Stimulated activated CD8-positive, alpha-beta memory T cell treated with anti-CD3 and anti-CD28 coated beads, Interleukin-12 subunit alpha, Interleukin-12 subunit beta, amount 100 ng/mL, for 24 hours (primary cell): ENCODE data around the gene FRS3.
A peak's percentile ranks its signal among the peaks of the same experiment; 100 is the strongest.

Experiments
- DNase-seq: peaks from one replicate; pipeline ENCODE4 v3.0.0-alpha.2; 2020; ENCODE audit errors: extremely low read depth

FRS3 gene

DNA sequence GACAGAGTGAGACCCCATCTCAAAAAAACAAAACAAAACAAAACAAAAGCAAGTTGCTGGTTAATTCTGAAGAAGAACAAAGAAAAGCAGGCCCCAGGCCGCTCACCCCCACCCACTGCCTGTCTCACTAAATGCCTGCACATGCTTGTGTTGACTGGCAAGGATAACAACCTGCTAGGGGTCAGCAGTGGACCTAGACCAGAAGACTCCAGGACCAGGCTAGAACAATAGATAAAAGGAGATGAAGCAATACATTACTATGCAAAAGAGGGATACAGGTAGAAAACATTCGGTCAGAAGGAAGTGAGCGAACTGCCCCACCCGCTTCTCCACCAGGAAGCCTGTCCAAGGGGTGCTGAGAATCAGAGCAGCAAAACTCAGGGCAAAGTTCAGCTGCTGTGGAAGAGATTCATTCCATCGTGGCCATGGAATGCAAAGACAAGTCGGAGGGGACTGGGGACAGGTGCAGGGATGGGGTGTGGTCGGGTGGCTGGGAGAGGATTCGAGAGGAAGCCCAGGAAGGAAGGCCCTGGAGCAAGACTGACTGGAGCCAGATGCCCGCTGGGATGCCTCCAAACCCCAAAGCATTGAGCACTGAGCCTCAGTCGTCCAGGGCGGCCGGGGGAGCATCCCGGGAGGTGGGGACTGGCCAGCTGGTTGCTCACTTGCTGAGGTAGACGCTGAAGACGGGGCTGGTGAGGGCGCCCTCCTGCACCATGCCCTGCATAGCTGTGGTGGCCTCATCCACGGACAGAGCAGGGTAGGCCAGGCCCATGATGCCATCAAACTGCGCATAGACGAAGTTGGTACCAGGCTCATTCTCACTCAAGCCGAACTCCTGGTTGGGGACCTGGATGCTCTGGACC lies 37.8 kb downstream of the FRS3 start:
- no peak for DNase-seq

DNA sequence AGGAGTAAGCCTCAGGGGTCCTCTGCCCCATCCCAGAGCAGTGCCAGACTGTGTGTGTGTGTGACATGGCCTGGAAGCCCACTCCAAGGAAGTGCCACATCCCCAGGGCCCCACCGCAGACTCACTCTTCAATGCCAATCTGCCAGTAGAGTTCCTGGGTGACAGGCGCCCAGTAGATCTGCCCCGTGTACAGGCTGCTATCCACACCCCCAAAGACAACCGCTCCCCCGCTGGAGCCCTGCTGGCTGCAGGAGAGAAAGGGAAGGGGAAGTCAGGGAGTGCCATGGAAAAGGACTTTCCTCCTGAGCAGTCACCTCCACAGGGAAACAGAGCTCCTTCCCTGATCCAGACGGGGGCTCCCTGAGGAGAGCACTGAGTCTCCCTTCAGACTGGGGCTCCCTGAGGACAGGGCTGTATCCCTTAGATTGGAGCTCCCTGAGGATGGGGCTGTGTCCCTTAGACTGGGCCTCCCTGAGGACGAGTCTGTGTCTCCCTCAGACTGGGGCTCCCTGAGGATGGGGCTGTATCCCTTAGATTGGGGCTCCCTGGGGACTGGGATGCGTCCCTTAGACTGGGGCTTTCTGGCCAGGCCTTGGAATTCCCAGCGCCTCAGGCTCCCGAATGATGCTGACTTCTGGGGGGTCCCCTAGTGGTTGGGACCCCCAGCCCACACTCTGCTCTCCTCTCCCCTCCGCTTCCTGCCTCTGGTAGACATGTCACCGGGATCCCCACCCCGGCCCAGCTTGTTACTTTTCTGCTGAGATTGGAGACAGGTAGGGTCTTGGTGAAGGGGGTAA lies 39.1 kb downstream of the FRS3 start:
- no peak for DNase-seq

- no peak for DNase-seq
Measured at GRCh38 chr6:41739041-41739440, 40.7 kb downstream of the FRS3 start.

- no peak for DNase-seq
Measured at GRCh38 chr6:41737591-41738130, 42.0 kb downstream of the FRS3 start.

DNA sequence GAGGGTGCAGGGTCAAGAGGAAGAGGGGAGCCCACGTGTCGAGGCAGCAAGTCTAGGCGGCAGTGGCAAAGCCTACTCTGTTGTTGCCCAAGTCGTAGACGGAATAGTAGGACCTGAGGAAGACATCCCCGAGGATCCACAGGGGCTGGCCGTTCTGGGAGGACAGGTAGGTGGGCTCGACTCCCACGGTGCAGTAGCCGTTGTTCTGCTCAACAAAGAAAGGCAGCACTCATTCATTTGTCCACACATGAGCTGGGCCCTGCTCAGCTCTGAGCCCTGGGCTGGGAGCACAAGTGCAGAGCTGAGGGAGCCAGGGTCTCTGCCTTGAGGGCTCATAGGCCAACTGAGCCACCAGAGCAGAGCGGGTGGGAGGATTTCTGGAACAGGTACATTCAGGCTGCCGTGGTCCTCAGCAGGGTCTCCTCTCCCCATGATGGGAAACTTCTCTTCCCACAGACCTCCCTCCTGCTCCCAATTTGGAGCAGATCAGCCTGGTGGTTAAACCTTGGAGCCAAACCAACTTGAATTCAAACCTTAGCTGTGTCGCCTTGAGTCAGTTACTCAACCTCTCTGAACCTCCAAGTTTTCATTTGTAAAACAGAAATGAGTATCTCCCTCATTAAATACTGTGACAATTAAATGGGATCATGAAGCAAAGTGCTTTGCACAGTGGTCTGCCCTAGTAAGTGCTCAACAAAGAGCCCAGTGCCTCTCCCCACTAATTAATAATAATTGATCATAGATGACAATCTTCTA lies 42.7 kb downstream of the FRS3 start:
- DNase-seq: no peak

GRCh38 chr6:41736186-41736733 lies 43.4 kb downstream of the FRS3 start:
- DNase-seq: no peak

DNA sequence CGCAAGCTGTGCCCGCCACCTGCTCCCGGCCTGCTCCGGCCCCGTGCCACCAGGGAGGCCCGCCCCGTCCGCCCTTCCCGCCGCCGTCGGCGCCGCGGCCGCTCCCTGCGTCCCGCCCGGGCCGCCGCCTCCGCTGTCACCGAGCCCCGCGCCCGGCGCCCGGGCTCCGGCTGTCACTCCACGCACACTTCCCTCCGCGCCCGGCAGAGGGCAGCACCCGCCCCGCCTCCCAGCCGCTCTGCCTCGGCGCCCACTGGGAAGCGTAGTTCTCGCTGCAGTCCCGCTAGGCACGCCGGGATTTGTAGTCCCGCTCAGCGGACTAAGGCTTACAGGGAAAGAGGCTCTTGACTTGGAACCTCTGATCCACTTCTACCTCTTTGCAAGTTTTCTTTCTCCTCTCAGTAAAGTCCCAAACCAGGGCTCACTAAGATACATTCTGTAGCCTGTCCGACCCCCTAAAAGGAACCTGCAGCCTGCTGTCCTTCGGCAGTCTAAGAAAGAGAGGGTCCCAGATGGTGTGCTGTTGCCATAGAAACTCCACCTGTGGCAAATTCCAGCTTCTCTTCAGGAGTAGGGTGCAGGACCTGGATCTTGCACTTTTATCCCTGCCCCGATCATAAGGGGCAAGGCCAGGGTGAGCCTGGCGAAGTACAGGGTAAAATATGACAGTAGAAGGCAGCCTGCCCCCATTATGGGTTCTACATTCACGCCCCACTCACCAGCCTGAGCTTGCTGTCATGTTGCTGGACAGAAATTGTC lies 44.1 kb downstream of the FRS3 start, which contains the start of gene TFEB:
TSS of gene TFEB (minus strand) at position 182 of the 759 bp plus-strand sequence. CDS start 44,395 bp downstream, outside the sequence.
- DNase-seq: peak; percentile 83

DNA sequence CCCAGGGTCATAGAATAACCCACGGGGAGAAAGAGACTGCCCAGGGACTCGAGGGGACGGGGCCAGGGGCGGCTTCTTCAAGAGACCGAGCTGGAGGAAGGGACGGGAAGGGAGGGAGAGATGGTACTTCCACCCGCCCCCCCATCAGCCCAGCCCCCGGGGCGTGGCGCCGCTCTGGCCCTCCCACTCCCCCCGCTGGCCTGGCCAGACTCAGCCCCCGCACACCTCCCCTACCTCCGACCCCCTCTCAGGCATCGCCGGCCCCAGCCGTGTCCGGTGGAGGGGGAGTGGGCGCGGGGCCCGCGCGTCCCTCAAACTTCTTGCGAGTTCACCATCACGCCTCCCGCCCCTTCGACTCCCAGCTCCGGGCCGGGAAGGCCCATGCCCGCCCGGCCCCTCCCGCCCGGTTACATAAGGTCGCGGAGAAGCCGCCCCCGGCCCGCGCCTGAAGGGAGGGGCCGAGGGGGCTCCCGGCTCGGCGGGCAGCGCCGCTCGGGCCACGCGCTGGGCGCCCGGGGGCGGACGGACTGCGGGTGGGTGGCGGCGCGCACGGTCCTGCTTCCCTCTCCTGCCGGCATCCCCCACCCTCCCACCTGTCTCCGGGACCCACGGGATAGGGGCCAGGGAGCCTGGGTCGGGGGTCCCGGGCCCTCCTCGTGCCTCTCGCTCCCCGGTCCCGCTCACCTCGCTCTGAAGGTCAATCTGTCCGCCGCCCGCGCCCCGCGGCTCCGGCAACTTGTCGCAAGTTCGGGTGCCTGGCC lies 44.9 kb downstream of the FRS3 start:
- peak; percentile 42 for DNase-seq

- DNase-seq: peak; percentile 28
Measured at GRCh38 chr6:41733707-41734665, 45.7 kb downstream of the FRS3 start.

DNA sequence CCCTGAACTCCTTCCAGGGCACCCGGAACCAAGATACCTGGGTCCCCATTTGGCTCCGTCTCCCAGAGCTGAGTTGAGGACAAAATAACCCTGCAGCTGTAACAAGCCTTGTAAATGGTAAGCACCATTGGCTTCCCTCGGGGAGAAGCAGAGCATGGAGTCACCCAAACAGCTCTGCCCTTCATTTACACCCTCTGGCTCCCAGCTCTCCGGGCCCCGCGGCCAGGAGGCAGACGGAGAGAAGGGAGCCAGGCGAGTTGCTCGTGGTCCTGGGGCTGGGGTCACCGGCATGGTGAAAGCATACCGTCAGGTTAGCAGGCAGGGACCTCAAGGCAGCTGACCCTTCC lies 46.4 kb downstream of the FRS3 start:
- DNase-seq: no peak

DNA sequence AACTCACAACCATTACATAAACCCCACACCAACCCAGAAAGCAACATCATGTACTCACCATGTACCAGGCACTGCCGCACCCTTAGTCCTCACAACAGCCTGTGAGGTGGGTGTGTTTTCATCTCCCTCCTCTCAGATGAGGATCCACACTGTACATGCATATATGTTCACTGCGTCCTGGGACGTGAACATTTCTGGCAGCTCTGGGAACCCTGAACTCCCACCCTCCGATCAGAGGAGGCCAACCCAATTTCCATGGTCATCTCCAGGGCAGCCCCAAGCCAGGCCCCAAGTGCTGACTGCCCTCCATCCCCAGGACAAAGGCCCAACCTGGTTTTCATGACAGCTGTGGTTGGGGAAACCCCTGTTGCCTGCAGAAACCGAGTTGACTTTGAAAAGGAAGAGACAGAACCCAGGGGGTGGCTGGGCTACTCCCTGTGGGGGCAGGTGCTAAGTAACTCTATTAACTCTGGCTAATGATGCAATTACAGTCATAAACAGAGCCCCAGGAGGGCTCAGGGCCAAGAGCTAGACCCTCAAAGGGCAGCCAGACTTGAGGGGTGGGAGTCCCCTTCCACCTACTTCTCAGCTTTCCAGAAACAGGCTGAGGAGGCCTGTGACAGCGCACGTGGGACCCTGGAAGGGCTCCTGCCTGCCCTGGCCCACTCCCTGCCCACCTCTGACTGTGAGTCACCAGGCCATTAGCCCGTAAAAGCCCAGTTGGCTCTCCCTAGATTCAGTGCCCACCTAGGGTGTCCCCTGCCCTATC lies 46.9 kb downstream of the FRS3 start:
- no peak for DNase-seq

DNA sequence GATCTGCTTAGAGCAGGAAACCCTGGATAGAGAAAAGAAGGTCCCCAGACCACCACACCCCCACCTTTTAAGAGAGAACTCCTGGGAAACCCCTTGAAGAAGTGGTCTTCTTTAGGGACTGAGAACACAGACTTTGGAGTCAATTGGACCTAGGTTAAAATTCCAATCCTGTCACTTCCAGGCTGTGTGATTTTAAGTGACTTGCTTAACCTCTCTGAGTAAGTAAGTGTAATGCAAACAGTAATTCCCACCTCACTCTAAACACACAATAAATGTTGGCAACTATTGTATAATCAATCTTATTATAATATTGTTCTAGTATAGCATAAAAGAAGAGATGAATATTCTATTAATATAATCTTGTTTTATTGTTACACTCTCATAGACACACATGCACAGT lies 47.6 kb downstream of the FRS3 start:
- DNase-seq: no peak

GRCh38 chr6:41731561-41732086 lies 48.1 kb downstream of the FRS3 start:
- DNase-seq: no peak

GRCh38 chr6:41730531-41731436 lies 48.9 kb downstream of the FRS3 start:
- no peak for DNase-seq

- no peak for DNase-seq
Measured at GRCh38 chr6:41729624-41730023, 50.1 kb downstream of the FRS3 start.

DNA sequence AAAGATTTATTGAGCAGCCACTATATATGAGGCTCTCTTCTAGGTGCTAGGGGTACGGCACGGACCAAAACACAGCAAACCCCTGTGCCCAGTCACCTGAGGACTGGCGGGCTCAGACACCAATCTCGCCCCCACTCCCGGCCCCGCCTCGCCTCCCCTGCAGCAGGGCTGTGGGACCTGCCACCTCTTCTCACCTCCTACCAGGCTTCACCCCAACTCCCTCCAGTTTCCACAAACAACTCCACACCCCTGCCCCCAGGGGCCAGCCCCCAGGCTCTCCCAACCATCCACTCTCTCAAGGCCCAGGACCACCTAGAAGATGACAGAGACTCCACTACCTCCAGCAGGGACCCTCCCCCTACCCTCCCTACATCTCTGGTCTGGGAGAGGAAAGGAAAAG lies 50.7 kb downstream of the FRS3 start:
- no peak for DNase-seq
